GM21390 (cell line): ENCODE measurements around the gene NBPF12.
"Not testable (repeated sequence)": the region's sequence is repeated elsewhere in the genome, so short reads cannot be mapped to it uniquely, and the experiment has no call there.

Experiments
- ATAC-seq: cut with Tn5 transposase; IDR thresholded peaks from one replicate; pipeline ENCODE4 v1.9.1; 2021; ENCODE audit not compliant: unreplicated experiment

The NBPF12 gene

DNA sequence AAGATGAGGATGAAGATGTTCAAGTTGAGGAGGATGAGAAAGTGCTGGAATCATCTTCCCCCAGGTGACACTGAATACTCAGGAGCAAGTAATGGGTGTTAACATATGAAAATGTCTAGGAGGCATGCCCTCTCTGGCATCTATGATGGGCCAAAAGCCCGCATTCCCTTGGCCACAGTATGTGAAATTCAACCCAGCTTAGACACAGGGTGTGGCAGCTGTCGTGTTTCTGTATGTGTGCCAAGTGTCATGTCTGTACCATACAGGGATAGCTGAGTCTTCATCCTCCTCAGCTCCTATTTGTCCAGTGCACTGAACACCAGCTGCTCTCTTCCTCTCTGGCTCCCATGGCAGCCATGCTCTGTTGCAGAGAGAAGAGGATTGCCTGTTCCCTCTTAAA lies 32.5 kb downstream of the NBPF12 start:
- ATAC-seq = not testable (repeated sequence)

DNA sequence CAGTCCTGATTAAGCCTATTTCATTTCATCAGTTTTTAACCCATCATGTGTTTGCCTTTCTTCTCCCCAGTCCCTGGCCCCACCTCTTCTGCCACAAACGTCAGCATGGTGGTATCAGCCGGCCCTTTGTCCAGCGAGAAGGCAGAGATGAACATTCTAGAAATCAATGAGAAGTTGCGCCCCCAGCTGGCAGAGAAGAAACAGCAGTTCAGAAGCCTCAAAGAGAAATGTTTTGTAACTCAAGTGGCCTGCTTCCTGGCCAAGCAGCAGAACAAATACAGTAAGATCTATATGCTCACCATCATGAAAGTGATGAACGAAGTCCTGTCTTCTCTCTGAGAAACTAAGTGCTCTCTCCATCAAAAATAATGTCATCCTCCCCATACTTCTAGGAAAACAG lies 34.6 kb downstream of the NBPF12 start:
- not testable (repeated sequence) for ATAC-seq

DNA sequence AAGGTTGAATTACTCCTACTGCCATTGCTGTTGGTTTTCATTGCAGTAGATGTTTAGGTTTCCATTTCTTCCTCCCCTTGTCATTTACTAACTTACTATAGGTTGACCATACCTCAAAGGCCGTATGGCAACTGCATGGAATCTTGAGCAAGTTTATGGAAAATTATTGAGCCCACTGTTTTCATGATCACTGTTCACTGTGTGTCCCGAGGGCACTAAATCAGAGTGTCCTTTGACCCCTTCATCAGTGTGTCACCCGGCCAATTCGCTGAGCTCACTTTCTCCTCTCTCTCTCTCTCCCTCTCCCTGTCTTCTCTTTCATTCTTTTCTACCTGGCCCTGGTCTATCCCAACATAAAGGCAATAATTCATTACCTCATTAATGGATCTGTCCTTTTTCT lies 47.7 kb downstream of the NBPF12 start:
- ATAC-seq = not testable (repeated sequence)

DNA sequence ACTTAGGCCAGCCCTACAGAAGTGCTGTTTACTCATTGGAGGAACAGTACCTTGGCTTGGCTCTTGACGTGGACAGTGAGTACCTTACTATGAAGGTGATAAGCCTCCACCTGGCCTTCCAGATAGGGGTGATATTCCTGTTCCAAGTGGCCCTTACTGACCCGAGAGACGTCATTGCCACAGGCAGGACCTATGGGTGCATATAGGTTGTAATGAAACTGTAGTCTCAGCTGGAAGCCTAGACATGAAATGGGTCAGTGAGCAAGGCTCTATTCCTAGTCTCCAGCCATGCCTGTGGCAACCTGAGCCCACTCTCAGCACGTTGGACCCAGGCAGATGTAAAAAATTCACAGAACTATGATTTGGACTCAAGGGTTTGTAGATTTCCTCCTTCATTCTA lies 48.3 kb downstream of the NBPF12 start:
- ATAC-seq = not testable (repeated sequence)

DNA sequence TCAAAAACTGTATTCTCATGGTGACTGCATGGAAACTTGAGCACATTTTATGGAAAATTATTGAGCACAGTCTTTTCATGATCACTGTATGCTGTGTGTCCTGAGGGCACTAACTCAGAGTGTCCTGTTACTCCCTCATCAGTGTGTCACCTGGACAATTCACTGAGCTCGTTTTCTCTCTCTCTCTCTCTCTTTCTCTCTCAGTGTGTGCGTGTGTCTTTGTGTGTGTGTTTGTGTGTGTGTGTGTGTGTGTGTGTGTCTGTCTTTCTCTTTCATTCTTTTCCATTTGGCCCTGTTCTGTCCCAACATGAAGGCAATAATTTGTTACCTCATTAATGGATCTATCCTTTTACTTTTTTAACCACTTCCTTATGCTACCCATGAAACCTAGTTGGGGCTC lies 49.4 kb downstream of the NBPF12 start:
- ATAC-seq = not testable (repeated sequence)

DNA sequence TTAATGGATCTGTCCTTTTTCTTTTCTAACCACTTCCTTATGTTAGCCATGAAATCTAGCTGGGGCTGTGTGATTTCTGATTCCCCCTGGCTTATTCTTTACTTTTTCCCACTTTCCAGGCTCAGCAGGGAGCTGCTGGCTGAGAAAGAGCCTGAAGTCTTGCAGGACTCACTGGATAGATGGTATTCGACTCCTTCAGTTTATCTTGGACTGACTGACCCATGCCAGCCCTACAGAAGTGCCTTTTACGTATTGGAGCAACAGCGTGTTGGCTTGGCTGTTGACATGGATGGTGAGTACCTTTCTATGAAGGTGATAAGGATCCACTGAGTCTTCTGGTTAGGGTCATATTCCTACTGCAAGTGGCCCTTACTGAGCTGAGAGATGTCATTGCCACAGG lies 51.3 kb downstream of the NBPF12 start:
- ATAC-seq = not testable (repeated sequence)

DNA sequence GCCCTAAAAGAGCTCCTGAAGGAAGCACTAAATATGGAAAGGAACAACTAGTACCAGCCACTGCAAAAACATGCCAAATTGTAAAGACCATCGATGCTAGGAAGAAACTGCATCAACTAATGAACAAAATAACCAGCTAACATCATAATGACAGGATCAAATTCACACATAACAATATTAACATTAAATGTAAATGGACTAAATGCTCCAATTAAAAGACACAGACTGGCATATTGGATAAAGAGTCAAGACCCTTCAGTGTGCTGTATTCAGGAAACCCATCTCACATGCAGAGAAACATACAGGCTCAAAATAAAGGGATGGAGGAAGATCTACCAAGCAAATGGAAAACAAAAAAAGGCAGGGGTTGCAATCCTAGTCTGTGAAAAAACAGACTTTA lies 70.4 kb downstream of the NBPF12 start:
- ATAC-seq = not testable (repeated sequence)

DNA sequence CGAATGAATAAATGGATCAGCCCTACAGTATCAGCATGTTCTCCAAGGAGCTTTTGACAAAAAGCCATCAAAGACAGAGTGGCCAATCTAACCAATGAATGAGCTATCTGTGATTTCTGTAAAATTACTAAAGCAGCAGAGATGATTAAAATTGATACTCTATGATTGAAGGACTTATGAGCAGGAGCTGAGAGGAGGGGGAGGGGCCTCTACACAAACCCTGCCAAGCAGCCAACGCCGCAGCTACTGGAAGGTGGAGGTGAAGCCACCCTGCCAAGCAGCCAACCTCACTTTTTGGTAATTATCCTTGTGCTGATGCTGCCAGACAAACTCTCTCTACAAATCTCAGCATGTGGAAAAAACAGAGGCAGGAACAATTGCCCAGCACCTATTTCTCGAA lies 88.9 kb downstream of the NBPF12 start:
- not testable (repeated sequence) for ATAC-seq

DNA sequence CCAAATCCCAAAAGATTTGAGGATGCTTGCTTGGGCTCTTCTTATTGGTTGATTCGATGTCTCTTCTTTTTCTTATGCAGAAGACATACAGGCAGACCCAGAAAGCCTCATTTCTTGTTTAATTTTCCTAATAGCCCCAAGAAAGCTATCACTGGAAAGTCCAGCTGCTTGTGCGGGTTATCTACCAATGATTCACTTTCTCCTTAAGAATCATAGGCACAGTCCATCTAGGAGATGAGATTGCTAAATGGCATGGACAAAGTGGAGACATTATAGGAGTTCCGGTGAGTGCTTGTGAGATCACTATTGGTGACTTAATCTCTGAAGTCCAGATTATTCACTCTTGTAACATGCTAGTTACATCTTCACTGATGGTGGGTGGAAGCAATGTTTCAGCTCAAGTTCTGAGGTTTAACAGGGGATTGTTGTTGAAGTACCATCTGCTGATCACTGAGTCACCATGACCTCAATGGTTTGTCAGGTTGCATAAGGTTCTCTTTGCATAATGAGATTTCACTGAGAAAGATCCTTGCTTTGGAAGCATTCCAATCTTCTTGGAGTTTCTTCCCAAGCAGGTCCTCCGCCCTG lies 92.0 kb downstream of the NBPF12 start:
- not testable (repeated sequence) for ATAC-seq

DNA sequence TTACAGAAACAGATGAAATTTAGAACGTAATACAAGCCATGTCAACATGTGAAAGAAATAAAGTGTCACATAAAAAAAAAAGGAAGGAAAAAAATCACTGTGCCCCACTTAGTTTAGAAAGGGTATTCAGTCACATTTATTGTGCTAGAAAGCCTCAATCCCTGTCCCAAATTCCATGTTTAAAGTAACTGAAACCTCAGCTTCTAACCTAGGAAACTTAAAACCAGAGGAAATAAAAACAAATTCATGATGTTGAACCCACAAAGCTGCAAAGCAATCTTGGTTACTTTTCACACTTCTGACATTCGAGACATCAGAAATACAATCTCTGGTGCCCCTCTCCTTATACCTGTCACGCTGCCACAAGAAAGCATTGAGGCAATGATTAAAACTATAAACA lies 101.8 kb downstream of the NBPF12 start:
- ATAC-seq = no peak

DNA sequence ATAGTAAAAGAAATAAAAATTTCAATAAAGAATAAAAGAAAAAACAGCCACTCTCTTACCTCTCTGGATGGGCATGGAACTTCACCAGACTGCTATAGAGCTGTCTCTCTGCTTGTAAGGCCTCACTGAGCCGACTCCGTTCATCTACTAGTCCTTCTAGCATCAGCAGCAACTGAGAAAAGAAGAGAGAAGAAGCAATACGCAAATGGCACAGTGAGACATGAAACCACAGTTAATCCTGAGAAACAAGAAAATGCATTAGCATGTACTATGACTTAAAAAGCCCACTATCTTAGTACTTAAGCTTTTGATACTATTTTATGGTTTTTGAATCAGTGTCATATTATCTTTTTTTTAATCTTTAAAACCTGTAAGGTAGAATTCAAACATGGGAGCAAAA lies 104.8 kb downstream of the NBPF12 start:
- ATAC-seq = not testable (repeated sequence)

DNA sequence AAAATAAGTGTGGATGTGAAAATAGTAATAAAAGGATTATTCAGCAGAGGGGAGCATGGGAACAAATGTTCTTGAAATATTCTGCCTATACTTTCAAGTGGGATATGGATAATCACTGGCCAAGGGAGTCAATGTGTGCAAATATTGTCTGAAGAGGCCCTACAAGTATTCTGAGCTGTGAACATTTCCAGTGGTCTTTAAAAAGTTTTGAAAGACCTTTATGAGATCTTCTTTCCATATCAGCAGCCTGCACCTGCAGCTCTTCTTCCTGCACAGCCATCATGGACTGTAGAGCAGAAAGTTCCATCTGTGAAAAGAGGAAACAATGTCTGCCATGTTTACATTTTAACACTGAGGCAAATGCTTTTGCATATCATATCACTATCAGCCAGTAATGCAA lies 106.4 kb downstream of the NBPF12 start:
- not testable (repeated sequence) for ATAC-seq
